GM12878 (cell line): Measurements from ENCODE around the gene CBY3. TPM values are rescaled to one million over a fixed set of nuclear protein-coding genes. Genes with fewer than 3 reads are reported as not detected.

Source experiments
- ATF2 ChIP-seq: IDR thresholded peaks from 2 replicates; pipeline ENCODE4 v1.6.1; 2012; ENCODE audit warnings: low read length, inconsistent platforms
- BACH1 ChIP-seq: fragments of 450-650 bp; IDR thresholded peaks from 2 replicates; pipeline ENCODE4 v1.6.1; 2017; ENCODE audit warnings: mild to moderate bottlenecking, borderline replicate concordance
- BRCA1 ChIP-seq: IDR thresholded peaks from 2 replicates; pipeline ENCODE4 v1.6.1; 2011; ENCODE audit warnings: low read depth, low read length, improper control_type of control experiment
- EP300 ChIP-seq, 2 experiments: fragments of 150-350 bp in 1 of 2; IDR thresholded peaks; 2 replicates each; pipeline ENCODE4 v1.6.1; 2011 to 2012; ENCODE audit warnings: low read depth in 2 of 2, low read length in 2 of 2, borderline replicate concordance in 1 of 2, improper control_type of control experiment in 1 of 2, inconsistent platforms in 1 of 2; ENCODE audit not compliant: control insufficient read depth in 1 of 2
- IRF5 ChIP-seq: fragments of 450-650 bp; IDR thresholded peaks from 2 replicates; pipeline ENCODE4 v1.6.1; 2017; ENCODE audit warnings: borderline replicate concordance
- MYC ChIP-seq: IDR thresholded peaks from 2 replicates; pipeline ENCODE4 v1.6.1; 2011; ENCODE audit warnings: mild to moderate bottlenecking, low read length, moderate library complexity, inconsistent platforms; ENCODE audit not compliant: insufficient read depth, insufficient replicate concordance, insufficient read length, severe bottlenecking
- NKRF ChIP-seq: fragments of 450-650 bp; conservative IDR thresholded peaks from 2 replicates; pipeline ENCODE4 v1.6.1; 2017; ENCODE audit warnings: mild to moderate bottlenecking, moderate library complexity
- PAX8 ChIP-seq: fragments of 450-650 bp; IDR thresholded peaks from 2 replicates; pipeline ENCODE4 v1.6.1; 2017; ENCODE audit warnings: mild to moderate bottlenecking, moderate library complexity
- PRDM15 ChIP-seq: fragments of 450-650 bp; formaldehyde crosslinking; IDR thresholded peaks from 2 replicates; pipeline ENCODE4 v1.4.0; 2020; ENCODE audit warnings: mild to moderate bottlenecking, moderate library complexity
- RBBP5 ChIP-seq: fragments of 200-600 bp; sonication (generic); conservative IDR thresholded peaks from 2 replicates; pipeline ENCODE4 v1.6.1; 2016
- SMAD5 ChIP-seq: IDR thresholded peaks from 2 replicates; pipeline ENCODE4 v1.6.1; 2016; ENCODE audit warnings: antibody characterized with exemption, low read depth
- SREBF2 ChIP-seq: IDR thresholded peaks from 2 replicates; pipeline ENCODE4 v1.6.1; 2012; ENCODE audit warnings: mild to moderate bottlenecking, low read length
- ZBTB4 ChIP-seq: fragments of 450-650 bp; formaldehyde crosslinking; IDR thresholded peaks from 2 replicates; pipeline ENCODE4 v1.4.0; 2022; ENCODE audit warnings: mild to moderate bottlenecking, moderate library complexity
- ZNF207 ChIP-seq: fragments of 450-650 bp; IDR thresholded peaks from 2 replicates; pipeline ENCODE4 v1.6.1; 2014; ENCODE audit warnings: antibody characterized with exemption, mild to moderate bottlenecking, borderline replicate concordance
- polyA plus RNA-seq, 11 experiments: library from polyadenylated mRNA; depleted of rRNA in 4 of 11; unstranded in 6 of 11; stranded (reverse) in 5 of 11; fragments of >200 nt; fragmentation: Nextera tagmentation in 4 of 11; fragmentation: Illumina TruSeq in 1 of 11; extraction: Ambion mirVana in 4 of 11; extraction: Trizol in 1 of 11; gene quantifications; 1 replicate in 1 of 11; 2 replicates in 10 of 11; pipeline versions ENCODE4 v1.2.1 to v1.2.3, GENCODE V29; 2011 to 2016; ENCODE audit warnings: inconsistent platforms in 2 of 11, missing spikeins in 2 of 11, low read depth in 1 of 11
- total RNA-seq, 4 experiments: library from RNA; depleted of rRNA in 3 of 4; stranded (reverse); fragments of >200 nt in 3 of 4; fragmentation: Illumina TruSeq in 1 of 4; extraction: Trizol in 1 of 4; gene quantifications; 2 replicates each; pipeline versions ENCODE4 v1.2.1 to v1.2.3, GENCODE V29; 2013 to 2021

The CBY3 gene
- total and polyA plus RNA-seq, 10 of the 15 experiments (the other 5 are each of a cell fraction or from before 2014, with no cell fraction given), result 0.10 to 1.2 (median 0.47) TPM; not detected in 5

GRCh38 chr5:179679014-179679674, 1.7 kb downstream of the CBY3 start (continued):
- TF ChIP-seq NKRF (peak; percentile 18), RBBP5 (no peak), PAX8 (no peak), EP300 (IDR thresholded peaks at IDR 0.05; ENCODE audit: borderline replicate concordance in 1 of 2, control insufficient read depth in 1 of 2, low read depth in 2 of 2, low read length in 2 of 2) (no peak), ATF2 (no peak), IRF5 (no peak), ZNF207 (no peak), SREBF2 (no peak), SMAD5 (no peak), BRCA1 (no peak), PRDM15 (CRISPR knock-in tag) (no peak), ZBTB4 (CRISPR knock-in tag) (no peak), MYC (no peak), BACH1 (no peak)
